ES-I3 (cell line): ENCODE measurements around the gene C11orf98.

Experiments used
- H3K36me3 ChIP-seq: 2 replicates; pipeline ENCODE4 v1.6.1; 2013; ENCODE audit warnings: mild to moderate bottlenecking, low read length, control low read depth, moderate library complexity; ENCODE audit not compliant: insufficient read depth
- H3K4me1 ChIP-seq: 2 replicates; pipeline ENCODE4 v1.6.1; 2013; ENCODE audit warnings: mild to moderate bottlenecking, control low read depth, low read length; ENCODE audit not compliant: insufficient read depth
- H3K9ac ChIP-seq: 2 replicates; pipeline ENCODE4 v1.6.1; 2013; ENCODE audit warnings: low read depth, mild to moderate bottlenecking, low read length, moderate library complexity
- H3K9me3 ChIP-seq: 2 replicates; pipeline ENCODE4 v1.6.1; 2013; ENCODE audit warnings: mild to moderate bottlenecking, low read length, moderate library complexity; ENCODE audit not compliant: control insufficient read depth, insufficient read depth

The C11orf98 gene

DNA sequence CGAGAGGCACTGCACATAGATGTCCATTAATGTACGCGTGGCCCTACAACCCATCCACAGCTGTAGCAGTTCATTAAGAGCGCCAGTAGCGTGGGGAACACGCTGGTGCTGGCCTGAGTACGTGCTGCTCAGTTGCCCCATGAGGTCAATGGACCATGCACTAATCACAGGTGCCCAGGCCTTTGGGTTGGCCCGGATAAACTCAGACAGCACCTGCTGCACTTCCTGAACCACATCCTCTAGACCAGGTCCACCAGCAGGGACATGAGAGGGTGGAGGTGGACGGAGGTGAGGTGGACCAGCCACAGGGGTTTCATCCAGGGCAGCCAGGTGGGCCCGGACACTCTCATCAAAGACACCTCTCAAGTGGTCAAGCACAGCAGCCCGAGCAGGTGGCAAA lies 15.5 kb downstream of the C11orf98 start:
- Histone ChIP-seq H3K9ac (no peak overlapping the region), H3K36me3 (no peaks in the 10 kb centered on the region; the same call in 1 of the 2 replicates), H3K9me3 (no peaks in the 10 kb centered on the region), H3K4me1 (0 out of 2 replicates have a peak, but pooled peaks cover 11% of the 10 kb centered on the region)

GRCh38 chr11:62648967-62649364 lies 16.0 kb downstream of the C11orf98 start:
- Histone ChIP-seq H3K36me3 (no peaks in the 10 kb centered on the region; the same call in 1 of the 2 replicates), H3K9me3 (no peaks in the 10 kb centered on the region), H3K9ac (no peak overlapping the region)

GRCh38 chr11:62648185-62648966 lies 16.6 kb downstream of the C11orf98 start:
- no peaks in the 10 kb centered on the region for H3K9me3 ChIP-seq
- H3K9ac ChIP-seq: no peak overlapping the region
- H3K36me3 ChIP-seq: no peaks in the 10 kb centered on the region; the same call in 1 of the 2 replicates
- 0 out of 2 replicates have a peak, but pooled peaks cover 11% of the 10 kb centered on the region for H3K4me1 ChIP-seq

More at GRCh38 chr11:62648967-62649364, 16.0 kb downstream of the C11orf98 start:
- H3K4me1 ChIP-seq: 0 out of 2 replicates have a peak, but pooled peaks cover 11% of the 10 kb centered on the region

GRCh38 chr11:62647609-62648005 lies 17.4 kb downstream of the C11orf98 start:
- no peak overlapping the region for H3K9ac ChIP-seq
- no peaks in the 10 kb centered on the region; the same call in 1 of the 2 replicates for H3K36me3 ChIP-seq
- 0 out of 2 replicates have a peak, but pooled peaks cover 11% of the 10 kb centered on the region for H3K4me1 ChIP-seq

DNA sequence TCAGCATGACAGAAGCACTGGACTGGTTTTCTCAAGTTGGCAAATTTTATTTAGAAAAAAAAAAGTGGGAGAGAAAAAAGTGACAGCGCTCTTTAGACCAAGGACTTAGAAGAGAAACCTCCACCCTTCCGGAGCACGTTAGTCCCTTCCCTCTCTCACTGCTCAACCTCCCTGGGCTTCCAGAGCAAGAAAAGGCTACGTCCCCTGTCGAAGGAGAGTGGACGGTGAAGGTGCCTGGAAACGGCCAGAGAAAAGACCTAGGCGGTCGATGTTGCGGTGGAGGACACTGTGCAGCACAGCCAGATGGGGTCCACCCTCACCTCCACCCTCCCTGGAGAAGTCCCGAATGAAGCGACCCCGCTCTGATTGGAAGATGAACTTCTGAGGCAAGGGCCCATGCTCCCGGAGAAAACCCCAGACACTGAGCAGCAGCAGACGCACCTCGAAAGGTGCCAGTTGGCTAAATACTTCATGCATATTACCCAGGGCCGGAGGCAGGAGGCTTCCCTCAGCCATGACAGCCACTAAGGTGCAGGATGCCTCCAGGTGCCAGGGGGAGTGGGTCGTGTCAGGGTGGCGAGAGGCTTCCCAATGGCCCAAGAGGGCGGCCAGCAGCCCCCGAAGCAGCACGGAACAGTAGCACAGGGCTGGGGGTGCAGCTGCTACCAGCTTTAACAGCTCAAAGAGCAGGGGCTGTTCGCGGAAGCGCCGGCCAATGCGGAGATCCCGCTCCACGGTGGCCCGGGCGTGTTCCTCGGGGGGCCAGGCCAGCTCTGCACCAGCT lies 18.0 kb downstream of the C11orf98 start:
- H3K4me1 ChIP-seq: 0 out of 2 replicates have a peak, but pooled peaks cover 10% of the 10 kb centered on the region
- no peak overlapping the region; the same call in 1 of the 2 replicates for H3K9ac ChIP-seq
- H3K36me3 ChIP-seq: no peaks in the 10 kb centered on the region; the same call in 1 of the 2 replicates
- H3K9me3 ChIP-seq: no peaks in the 10 kb centered on the region

More at GRCh38 chr11:62647609-62648005, 17.4 kb downstream of the C11orf98 start:
- no peaks in the 10 kb centered on the region for H3K9me3 ChIP-seq

DNA sequence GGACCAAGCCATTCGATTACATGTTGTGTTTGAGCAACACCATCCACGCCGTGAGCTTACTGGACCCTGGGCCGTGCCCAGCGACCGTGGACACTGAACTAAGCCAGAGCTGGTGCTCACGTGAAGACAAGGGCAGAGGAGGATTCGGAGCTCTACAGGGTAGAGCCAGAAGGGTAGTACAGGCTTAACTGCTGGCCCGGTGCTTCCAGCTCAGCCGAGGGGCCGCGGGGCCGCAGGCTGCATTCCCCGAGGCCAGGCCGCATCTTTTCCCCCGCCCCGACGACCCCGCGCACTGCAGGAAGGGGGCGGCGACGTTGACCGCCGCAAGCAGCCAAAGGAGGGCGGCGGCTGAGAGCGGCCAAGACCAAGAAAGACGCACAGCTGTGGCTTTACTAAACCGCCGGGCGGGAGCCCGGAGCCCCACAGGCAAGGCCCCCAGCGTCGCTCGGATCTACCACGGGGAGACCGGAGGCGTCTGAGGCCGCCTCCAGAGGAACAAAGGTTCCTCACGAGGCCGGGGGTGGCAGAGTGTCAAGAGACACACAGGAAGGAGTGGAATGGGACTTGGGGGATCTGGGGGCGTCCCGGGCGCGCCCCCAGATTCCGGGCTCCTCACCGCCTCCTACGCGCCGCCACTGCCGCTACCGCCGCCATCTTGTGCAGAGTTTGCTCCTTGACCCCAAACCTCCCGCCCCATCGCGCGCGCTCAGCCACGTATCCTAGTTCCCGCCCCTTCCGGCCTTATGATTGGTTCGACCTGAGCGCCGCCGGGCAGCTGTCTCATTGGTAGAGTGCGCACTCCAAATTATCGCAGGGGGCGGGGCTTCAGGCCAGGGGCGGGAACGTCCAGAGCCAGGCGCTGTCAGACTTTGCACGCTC lies 18.8 kb downstream of the C11orf98 start, which contains the start of gene GANAB:
Gene GANAB (minus strand): TSS at position 668 of the 879 bp plus-strand sequence. CDS start 14 bp downstream, at position 654.
- no peaks in the 10 kb centered on the region; the same call in 1 of the 2 replicates for H3K36me3 ChIP-seq
- H3K4me1 ChIP-seq: 0 out of 2 replicates have a peak, but pooled peaks cover 6% of the 10 kb centered on the region
- H3K9me3 ChIP-seq: no peaks in the 10 kb centered on the region
- peak within 1 kb of the TSS; percentile 100 for H3K9ac ChIP-seq

GRCh38 chr11:62645671-62645945 lies 19.4 kb downstream of the C11orf98 start:
- peak overlapping the region; percentile 100 for H3K9ac ChIP-seq
- no peaks in the 10 kb centered on the region for H3K9me3 ChIP-seq
- 0 out of 2 replicates have a peak, but pooled peaks cover 6% of the 10 kb centered on the region for H3K4me1 ChIP-seq
- no peaks in the 10 kb centered on the region; the same call in 1 of the 2 replicates for H3K36me3 ChIP-seq

DNA sequence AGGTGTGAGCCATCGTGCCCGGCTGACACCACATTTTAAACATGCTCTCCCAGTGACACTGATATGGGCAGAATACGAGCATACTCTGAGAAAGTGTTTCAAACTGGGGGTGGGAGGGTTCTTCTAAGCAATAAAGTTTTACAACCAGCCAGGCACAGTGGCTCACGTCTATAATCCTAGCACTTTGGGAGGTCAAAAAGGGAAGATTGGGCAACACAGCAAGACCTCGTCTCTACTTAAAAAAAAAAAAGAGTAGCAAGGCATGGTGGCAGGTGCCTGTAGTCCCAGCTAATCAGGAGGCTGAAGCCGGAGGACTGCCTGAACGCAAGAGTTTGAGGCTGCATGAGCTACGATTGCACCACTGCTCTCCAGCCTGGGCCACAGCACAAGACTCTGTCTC lies 20.8 kb downstream of the C11orf98 start:
- Histone ChIP-seq H3K36me3 (peaks cover 1% of the 10 kb centered on the region; the same call in 1 of the 2 replicates), H3K9me3 (no peaks in the 10 kb centered on the region), H3K4me1 (0 out of 2 replicates have a peak, but pooled peaks cover 6% of the 10 kb centered on the region), H3K9ac (no peak overlapping the region)

DNA sequence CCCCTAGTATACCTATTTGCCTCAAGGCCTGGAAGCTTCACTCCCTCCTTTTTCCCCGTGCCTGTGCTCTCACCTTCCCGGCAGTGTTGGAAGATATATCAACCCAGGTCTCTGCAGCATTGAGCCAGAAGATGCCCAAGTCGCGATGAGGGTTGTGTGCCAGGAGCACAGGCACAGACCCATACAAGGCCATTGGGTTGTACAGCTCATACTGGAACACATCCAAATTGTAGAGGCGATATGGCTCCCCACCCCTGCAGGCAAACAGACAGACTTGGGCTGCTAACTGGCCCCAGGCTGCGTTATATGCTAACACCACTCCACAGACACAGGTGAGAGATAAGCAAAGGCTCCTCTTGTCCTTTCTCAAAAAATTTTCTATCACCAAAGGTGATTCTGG lies 32.5 kb downstream of the C11orf98 start:
- H3K9me3 ChIP-seq: no peaks in the 10 kb centered on the region
- no peak overlapping the region for H3K9ac ChIP-seq
- peaks cover 34% of the 10 kb centered on the region for H3K36me3 ChIP-seq
- H3K4me1 ChIP-seq: no peaks in the 10 kb centered on the region

DNA sequence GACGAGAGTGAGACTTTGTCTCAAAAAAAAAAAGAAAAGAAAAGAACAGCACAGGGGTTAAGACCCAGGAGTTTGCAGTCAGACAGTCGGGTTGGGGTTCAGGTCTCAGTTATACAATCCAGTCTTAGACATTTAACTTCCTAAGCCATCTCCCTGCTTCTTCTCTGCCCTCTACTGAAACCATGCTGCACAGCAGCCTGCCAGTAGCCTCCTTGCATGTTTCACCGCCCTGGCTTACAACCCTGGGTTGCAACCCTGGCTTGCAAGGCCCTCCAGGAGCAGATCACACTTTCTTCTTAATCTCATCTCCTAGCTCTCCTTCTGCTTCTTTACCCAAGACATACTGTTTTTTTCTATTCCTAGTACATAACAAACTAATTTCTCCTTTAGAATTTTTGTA lies 37.3 kb downstream of the C11orf98 start:
- peaks cover 28% of the 10 kb centered on the region for H3K36me3 ChIP-seq
- H3K9ac ChIP-seq: no peak overlapping the region
- H3K4me1 ChIP-seq: no peaks in the 10 kb centered on the region
- H3K9me3 ChIP-seq: no peaks in the 10 kb centered on the region

DNA sequence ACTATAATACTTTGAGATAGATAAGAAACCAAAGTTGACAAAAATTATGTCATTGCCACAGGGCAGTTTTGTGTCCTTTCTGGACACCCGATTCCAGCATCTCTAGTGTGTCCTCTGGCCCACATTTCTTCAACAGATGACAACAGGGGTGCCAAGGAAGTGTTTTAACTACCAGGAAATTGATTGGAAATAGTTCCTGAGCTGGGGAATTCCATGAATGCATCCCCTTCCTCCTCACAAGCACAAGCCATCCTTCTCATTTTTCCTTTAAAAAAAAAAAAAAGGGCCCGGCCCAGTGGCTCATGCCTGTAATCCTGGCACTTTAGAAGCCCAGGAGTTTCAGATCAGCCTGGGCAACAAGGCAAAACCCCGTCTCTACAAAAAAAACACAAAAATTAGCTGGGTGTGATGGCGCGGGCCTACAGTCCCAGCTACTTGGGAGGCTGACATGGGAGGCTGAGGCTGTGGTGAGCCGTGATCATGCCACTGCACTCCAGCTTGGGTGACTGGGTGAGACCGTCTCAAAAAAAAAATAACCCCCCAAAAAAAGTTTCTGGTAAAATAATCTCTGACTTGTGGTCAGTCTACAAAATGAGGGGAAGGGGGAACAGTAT lies 42.4 kb downstream of the C11orf98 start:
- Histone ChIP-seq H3K9me3 (no peaks in the 10 kb centered on the region), H3K4me1 (peaks cover 6% of the 10 kb centered on the region; the same call in 1 of the 2 replicates), H3K9ac (peak overlapping the region; percentile 25), H3K36me3 (peaks cover 11% of the 10 kb centered on the region)

- Histone ChIP-seq H3K9me3 (no peaks in the 10 kb centered on the region), H3K4me1 (peaks cover 6% of the 10 kb centered on the region; the same call in 1 of the 2 replicates), H3K9ac (peak within 1 kb of the TSS; percentile 85), H3K36me3 (peaks cover 11% of the 10 kb centered on the region)
Measured at GRCh38 chr11:62621567-62622470, 43.2 kb downstream of the C11orf98 start, which contains the start of gene B3GAT3. Gene B3GAT3, minus strand, starts transcription at chr11:62621986. Its CDS starts 39 bp downstream, at chr11:62621947.
